Esophagus squamous epithelium (tissue), 4 donors: ENCODE measurements around the gene CSTPP1.

ENCODE experiments used
- CTCF ChIP-seq, 6 experiments: fragments of 450-650 bp in 4 of 6; fragments of 200-600 bp in 2 of 6; sonication (generic) in 2 of 6; IDR thresholded peaks; one replicate each; pipeline ENCODE4 v1.5.1; 2016 to 2019; ENCODE audit warnings: antibody characterized with exemption in 6 of 6, mild to moderate bottlenecking in 4 of 6, moderate library complexity in 4 of 6
- POLR2A ChIP-seq, 4 donors: fragments of 450-650 bp; IDR thresholded peaks; one replicate each; pipeline ENCODE4 v1.6.1; 2017; ENCODE audit warnings: antibody characterized with exemption in 4 of 4, mild to moderate bottlenecking in 4 of 4, moderate library complexity in 3 of 4

DNA sequence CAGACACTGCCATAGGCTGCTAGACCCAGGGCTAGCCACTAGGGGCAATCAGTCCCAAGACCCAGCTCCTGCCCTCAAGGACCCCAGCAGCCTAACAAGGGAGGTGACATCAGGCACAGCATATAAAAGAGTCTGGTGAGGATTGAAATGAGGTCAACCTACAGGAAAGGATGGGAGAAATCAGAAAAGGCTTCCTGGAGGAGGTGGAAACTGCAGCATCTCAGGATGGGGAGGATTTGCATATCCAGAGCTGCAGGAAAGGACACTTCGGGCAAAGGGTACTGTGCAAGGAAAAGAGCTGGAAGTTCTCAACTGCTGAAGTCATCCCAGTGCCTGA lies 243.1 kb downstream of the CSTPP1 start:
- TF ChIP-seq CTCF (IDR thresholded peaks at IDR 0.05) (peak in 5 of 6 experiments; percentile 27 to 61 (median 31)), POLR2A (IDR thresholded peaks at IDR 0.05) (no peak)
